PC-9 (cell line): Measurements from ENCODE around the gene HMX3.
"Not testable (repeated sequence)": the region's sequence is repeated elsewhere in the genome, so short reads cannot be mapped to it uniquely, and the experiment has no call there.

ENCODE experiments used
- EZH2 ChIP-seq: fragments of 200-600 bp; sonication (generic); IDR thresholded peaks from 2 replicates; pipeline ENCODE4 v1.8.0; 2017; ENCODE audit warnings: antibody characterized with exemption, low read depth
- TF ChIP-seq, protein P1 (sequence below): fragments of 200-600 bp; sonication (generic); conservative IDR thresholded peaks from 2 replicates; pipeline ENCODE4 v1.6.1; 2017; ENCODE audit warnings: mixed run types, antibody characterized with exemption, mild to moderate bottlenecking, moderate library complexity

DNA sequence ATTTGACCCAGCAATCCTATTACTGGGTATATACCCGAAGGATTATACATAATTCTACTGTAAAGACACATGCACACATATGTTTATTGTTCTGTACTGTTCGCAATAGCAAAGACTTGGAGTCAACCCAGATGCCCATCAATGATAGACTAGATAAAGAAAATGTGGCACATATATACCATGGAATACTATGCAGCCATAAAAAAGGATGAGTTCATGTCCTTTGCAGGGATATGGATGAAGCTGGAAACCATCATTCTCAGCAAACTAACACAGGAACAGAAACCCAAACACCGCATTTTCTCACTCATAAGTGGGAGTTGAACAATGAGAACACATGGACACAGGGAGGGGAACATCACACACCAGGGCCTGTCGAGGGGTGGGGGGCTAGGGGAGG is 42.6 kb downstream of the HMX3 start:
- TF ChIP-seq, protein P1, sequence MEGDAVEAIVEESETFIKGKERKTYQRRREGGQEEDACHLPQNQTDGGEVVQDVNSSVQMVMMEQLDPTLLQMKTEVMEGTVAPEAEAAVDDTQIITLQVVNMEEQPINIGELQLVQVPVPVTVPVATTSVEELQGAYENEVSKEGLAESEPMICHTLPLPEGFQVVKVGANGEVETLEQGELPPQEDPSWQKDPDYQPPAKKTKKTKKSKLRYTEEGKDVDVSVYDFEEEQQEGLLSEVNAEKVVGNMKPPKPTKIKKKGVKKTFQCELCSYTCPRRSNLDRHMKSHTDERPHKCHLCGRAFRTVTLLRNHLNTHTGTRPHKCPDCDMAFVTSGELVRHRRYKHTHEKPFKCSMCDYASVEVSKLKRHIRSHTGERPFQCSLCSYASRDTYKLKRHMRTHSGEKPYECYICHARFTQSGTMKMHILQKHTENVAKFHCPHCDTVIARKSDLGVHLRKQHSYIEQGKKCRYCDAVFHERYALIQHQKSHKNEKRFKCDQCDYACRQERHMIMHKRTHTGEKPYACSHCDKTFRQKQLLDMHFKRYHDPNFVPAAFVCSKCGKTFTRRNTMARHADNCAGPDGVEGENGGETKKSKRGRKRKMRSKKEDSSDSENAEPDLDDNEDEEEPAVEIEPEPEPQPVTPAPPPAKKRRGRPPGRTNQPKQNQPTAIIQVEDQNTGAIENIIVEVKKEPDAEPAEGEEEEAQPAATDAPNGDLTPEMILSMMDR, result not testable (repeated sequence)
- not testable (repeated sequence) for TF ChIP-seq EZH2
